ENCODE measurements around the gene ANO3.

Gene ANO3

GRCh38 chr11:26649884-26650283 lies 318.0 kb downstream of the ANO3 start:
- DNase-seq: peak; percentile 31 to 45

- DNase-seq: no peak
Measured at GRCh38 chr11:26651916-26652315, 320.0 kb downstream of the ANO3 start.

GRCh38 chr11:26655287-26655686 lies 323.4 kb downstream of the ANO3 start:
- DNase-seq: no peak

GRCh38 chr11:26662916-26663315 lies 331.0 kb downstream of the ANO3 start:
- DNase-seq: no peak

- DNase-seq: no peak
Measured at GRCh38 chr11:26665036-26665435, 333.1 kb downstream of the ANO3 start.

GRCh38 chr11:26665946-26666345 lies 334.0 kb downstream of the ANO3 start:
- no peak for DNase-seq

- DNase-seq: no peak
Measured at GRCh38 chr11:26675233-26675928, 343.5 kb downstream of the ANO3 start.

GRCh38 chr11:26676641-26677040 lies 344.7 kb downstream of the ANO3 start:
- no peak for DNase-seq

GRCh38 chr11:26677566-26677965 lies 345.6 kb downstream of the ANO3 start:
- no peak for DNase-seq

GRCh38 chr11:26687351-26687750 lies 355.4 kb downstream of the ANO3 start:
- DNase-seq: no peak

GRCh38 chr11:26688701-26689100 lies 356.8 kb downstream of the ANO3 start:
- no peak for DNase-seq

GRCh38 chr11:26696330-26696729 lies 364.4 kb downstream of the ANO3 start:
- DNase-seq: no peak

GRCh38 chr11:26698224-26698623 lies 366.3 kb downstream of the ANO3 start:
- no peak for DNase-seq

GRCh38 chr11:26700574-26701235 lies 368.8 kb downstream of the ANO3 start:
- DNase-seq: no peak

GRCh38 chr11:26702406-26702805 lies 370.5 kb downstream of the ANO3 start:
- DNase-seq: no peak

- no peak for DNase-seq
Measured at GRCh38 chr11:26703411-26704191, 371.7 kb downstream of the ANO3 start.

- no peak for DNase-seq
Measured at GRCh38 chr11:26704249-26704648, 372.3 kb downstream of the ANO3 start.

- DNase-seq: no peak
Measured at GRCh38 chr11:26706181-26706580, 374.3 kb downstream of the ANO3 start.

- no peak for DNase-seq
Measured at GRCh38 chr11:26708736-26709456, 377.0 kb downstream of the ANO3 start.

GRCh38 chr11:26710489-26710888 lies 378.6 kb downstream of the ANO3 start:
- no peak for DNase-seq

- no peak for DNase-seq
Measured at GRCh38 chr11:26712497-26712896, 380.6 kb downstream of the ANO3 start.
